Endodermal cell (in vitro differentiated cells): Measurements from ENCODE around the gene RCAN3. TPM values are rescaled to one million over a fixed set of nuclear protein-coding genes. Genes with fewer than 3 reads are reported as not detected.

Experiments used
- DNase-seq: peaks from one replicate; pipeline ENCODE4 v3.0.0-alpha.2; 2017
- H3K27ac ChIP-seq: 2 replicates; pipeline ENCODE4 v1.5.1; 2013; ENCODE audit warnings: mild to moderate bottlenecking, low read depth, low read length, moderate library complexity
- H3K27me3 ChIP-seq: 2 replicates; pipeline ENCODE4 v1.6.1; 2013; ENCODE audit warnings: mild to moderate bottlenecking, low read length, moderate library complexity; ENCODE audit not compliant: insufficient read depth, control insufficient read depth, poor library complexity, severe bottlenecking
- H3K36me3 ChIP-seq: 2 replicates; pipeline ENCODE4 v1.7.0; 2013; ENCODE audit warnings: mild to moderate bottlenecking, low read length, moderate library complexity; ENCODE audit not compliant: control insufficient read depth, insufficient read depth
- H3K4me1 ChIP-seq: one replicate; pipeline ENCODE4 v1.7.0; 2013; ENCODE audit warnings: low read length; ENCODE audit not compliant: control insufficient read depth, insufficient read depth
- H3K4me3 ChIP-seq: 2 replicates; pipeline ENCODE4 v1.5.1; 2013; ENCODE audit warnings: mild to moderate bottlenecking, low read length, moderate library complexity
- H3K9ac ChIP-seq: 2 replicates; pipeline ENCODE4 v1.6.1; 2013; ENCODE audit warnings: mild to moderate bottlenecking, low read length, moderate library complexity; ENCODE audit not compliant: poor library complexity, severe bottlenecking; ENCODE audit errors: extremely low read depth
- H3K9me3 ChIP-seq: 2 replicates; pipeline ENCODE4 v1.6.1; 2013; ENCODE audit warnings: mild to moderate bottlenecking, low read length, moderate library complexity; ENCODE audit not compliant: control insufficient read depth
- H3K27ac Mint-ChIP-seq: 2 replicates; pipeline ENCODE4 v1.8.0; 2020; ENCODE audit warnings: mixed read lengths
- H3K27me3 Mint-ChIP-seq: 2 replicates; pipeline ENCODE4 v1.8.0; 2021; ENCODE audit warnings: mild to moderate bottlenecking, mixed read lengths; ENCODE audit not compliant: insufficient read depth
- H3K36me3 Mint-ChIP-seq: 2 replicates; pipeline ENCODE4 v1.8.0; 2020; ENCODE audit warnings: low read depth, mixed read lengths
- H3K4me1 Mint-ChIP-seq: 2 replicates; pipeline ENCODE4 v1.8.0; 2020; ENCODE audit warnings: mixed read lengths
- H3K4me3 Mint-ChIP-seq: 2 replicates; pipeline ENCODE4 v1.8.0; 2020; ENCODE audit warnings: mild to moderate bottlenecking, moderate library complexity, mixed read lengths
- H3K9me3 Mint-ChIP-seq: 2 replicates; pipeline ENCODE4 v1.8.0; 2020; ENCODE audit warnings: mild to moderate bottlenecking, mixed read lengths
- WGBS, 2 experiments: methylation state at CpG; one replicate each; pipeline versions ENCODE4 v1.1.5 to v1.1.7; 2013; ENCODE audit warnings: missing lambda C conversion rate in 2 of 2, mixed read lengths in 1 of 2; ENCODE audit not compliant: insufficient coverage in 1 of 2, insufficient read length in 1 of 2; 5-methylcytosine and 5-hydroxymethylcytosine counted together
- total RNA-seq, 2 donors: library from RNA; stranded (reverse); fragmentation: NEBNext Ultra II Directional in 1 of 2; extraction: Animal tissue kit (Norgen Biotek cat#: 25700) in 1 of 2; gene quantifications; 2 replicates in 1 of 2; 3 replicates in 1 of 2; pipeline ENCODE4 v1.2.1, GENCODE V29; 2021
- TF ChIP-seq, protein P1 (sequence below): fragments of 200-600 bp; sonication (generic); conservative IDR thresholded peaks from 2 replicates; pipeline ENCODE4 v1.5.0; 2021; ENCODE audit warnings: antibody characterized with exemption, mild to moderate bottlenecking

Gene RCAN3
- total RNA-seq, 2 donors from 2014 or later = 31.9 to 36.8 TPM

DNA sequence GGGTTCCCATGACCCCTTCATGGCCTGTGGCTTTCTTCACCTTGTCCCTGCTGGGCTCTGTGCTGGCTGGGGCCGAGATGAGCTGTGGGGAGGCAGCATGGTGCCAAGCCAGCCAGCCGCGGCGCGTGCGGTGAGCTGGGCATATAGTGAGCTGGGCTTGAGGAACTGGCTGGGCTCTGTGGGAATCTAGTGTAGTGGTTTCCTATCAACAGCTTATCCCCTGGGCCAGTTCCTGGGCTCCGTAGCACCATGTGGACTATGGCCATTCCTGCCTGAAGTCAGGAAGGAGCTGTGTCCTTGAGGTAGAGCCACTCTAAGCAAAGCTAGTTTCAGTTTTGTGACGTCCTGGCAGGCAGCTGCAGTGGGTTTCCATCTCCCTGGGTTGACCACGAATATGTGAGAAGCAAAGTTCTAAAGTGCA lies 55.1 kb downstream of the RCAN3 start:
- peaks cover 4% of the 10 kb centered on the region for H3K4me1 Mint-ChIP-seq
- H3K36me3 Mint-ChIP-seq = no peaks in the 10 kb centered on the region

DNA sequence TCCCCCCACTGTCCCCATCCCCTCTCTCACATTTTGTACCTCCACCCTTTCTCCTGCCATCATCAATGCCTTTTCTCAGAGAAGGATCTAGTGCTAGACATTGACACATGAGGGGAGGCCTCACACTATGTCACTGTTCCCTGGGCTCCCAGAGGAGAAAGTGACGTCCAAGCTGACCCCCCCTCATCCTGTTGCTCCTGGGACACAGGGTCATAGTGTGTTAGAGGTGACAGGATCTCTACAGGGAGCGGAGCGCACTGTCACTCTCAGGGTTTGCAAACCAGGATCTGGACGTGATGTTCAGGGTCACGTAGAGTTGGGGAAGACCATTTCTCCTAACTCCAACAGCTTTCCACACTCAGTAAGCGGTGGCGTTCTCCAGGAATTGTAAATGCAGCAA lies 55.8 kb downstream of the RCAN3 start:
- Histone ChIP-seq H3K27me3 (peaks cover 43% of the 10 kb centered on the region), H3K27ac (no peak overlapping the region), H3K9ac (no peak overlapping the region), H3K36me3 (no peaks in the 10 kb centered on the region), H3K9me3 (no peaks in the 10 kb centered on the region), H3K4me1 (peaks cover 4% of the 10 kb centered on the region), H3K4me3 (no peak overlapping the region)
- Mint-ChIP-seq H3K27me3 (peaks cover 45% of the 10 kb centered on the region), H3K27ac (no peak overlapping the region), H3K36me3 (no peaks in the 10 kb centered on the region), H3K4me3 (no peak overlapping the region), H3K9me3 (no peaks in the 10 kb centered on the region), H3K4me1 (peaks cover 4% of the 10 kb centered on the region)
- TF ChIP-seq, protein P1, sequence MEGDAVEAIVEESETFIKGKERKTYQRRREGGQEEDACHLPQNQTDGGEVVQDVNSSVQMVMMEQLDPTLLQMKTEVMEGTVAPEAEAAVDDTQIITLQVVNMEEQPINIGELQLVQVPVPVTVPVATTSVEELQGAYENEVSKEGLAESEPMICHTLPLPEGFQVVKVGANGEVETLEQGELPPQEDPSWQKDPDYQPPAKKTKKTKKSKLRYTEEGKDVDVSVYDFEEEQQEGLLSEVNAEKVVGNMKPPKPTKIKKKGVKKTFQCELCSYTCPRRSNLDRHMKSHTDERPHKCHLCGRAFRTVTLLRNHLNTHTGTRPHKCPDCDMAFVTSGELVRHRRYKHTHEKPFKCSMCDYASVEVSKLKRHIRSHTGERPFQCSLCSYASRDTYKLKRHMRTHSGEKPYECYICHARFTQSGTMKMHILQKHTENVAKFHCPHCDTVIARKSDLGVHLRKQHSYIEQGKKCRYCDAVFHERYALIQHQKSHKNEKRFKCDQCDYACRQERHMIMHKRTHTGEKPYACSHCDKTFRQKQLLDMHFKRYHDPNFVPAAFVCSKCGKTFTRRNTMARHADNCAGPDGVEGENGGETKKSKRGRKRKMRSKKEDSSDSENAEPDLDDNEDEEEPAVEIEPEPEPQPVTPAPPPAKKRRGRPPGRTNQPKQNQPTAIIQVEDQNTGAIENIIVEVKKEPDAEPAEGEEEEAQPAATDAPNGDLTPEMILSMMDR = no peak
- no peak for DNase-seq
- 67 to 95% methylated on average over 1 to 7 of the region's 7 CpGs for WGBS, 2 experiments

More for the DNA sequence above, 55.1 kb downstream of the RCAN3 start:
- Histone ChIP-seq H3K9me3 (no peaks in the 10 kb centered on the region), H3K9ac (no peak overlapping the region), H3K27ac (no peak overlapping the region), H3K4me3 (no peak overlapping the region), H3K4me1 (peaks cover 4% of the 10 kb centered on the region), H3K27me3 (peaks cover 43% of the 10 kb centered on the region), H3K36me3 (no peaks in the 10 kb centered on the region)
- TF ChIP-seq, protein P1 = no peak
- Mint-ChIP-seq H3K4me3 (no peak overlapping the region), H3K9me3 (no peaks in the 10 kb centered on the region), H3K27ac (no peak overlapping the region), H3K27me3 (peaks cover 48% of the 10 kb centered on the region)
- 91 to 92% methylated on average over 4 to 9 of the region's 9 CpGs for WGBS, 2 experiments
- DNase-seq = no peak

DNA sequence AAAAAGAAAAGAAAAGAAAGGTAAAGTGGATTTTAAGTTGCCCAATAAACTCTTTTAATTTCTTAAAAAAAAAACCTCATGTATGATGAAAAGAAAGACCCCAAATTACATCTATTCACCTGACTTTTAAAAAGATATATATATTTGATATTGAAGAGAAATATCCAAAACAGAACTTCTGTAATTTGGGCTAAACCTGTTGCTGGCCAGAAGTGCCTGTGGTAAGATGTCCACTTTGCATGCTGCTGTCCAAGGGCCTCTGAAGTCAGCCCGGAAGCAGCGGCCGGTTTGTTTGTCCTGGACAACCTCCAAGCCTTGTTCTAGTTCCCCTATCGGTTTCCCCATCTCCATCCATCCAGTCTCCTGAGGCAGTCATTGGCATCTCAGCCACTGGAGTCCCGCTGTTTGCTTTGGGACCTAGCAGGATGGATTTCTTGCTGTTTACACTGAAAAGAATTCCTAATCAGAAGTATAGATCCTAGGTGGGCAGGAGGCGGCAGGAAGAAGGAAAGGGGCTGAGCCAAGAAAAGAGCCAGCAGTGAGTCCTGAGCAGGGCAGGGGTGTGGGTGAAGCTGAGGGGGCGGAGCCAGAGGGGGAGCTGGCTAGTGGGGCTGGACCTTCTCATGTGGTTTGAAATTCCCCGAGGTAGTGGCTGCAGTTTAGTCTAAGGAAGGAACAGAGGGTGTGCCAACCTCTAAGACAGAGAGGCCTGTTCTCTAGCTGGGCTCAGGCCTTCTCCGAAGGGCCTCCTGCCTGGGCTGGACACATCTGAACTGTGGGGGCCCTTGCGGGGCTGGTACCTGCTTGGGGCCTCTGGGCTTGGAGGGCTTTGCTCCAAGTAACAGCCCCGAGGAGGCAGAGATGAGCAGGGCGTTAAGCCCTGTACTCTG lies 56.5 kb downstream of the RCAN3 start:
- Mint-ChIP-seq H3K27me3 (peaks cover 41% of the 10 kb centered on the region), H3K9me3 (no peaks in the 10 kb centered on the region), H3K36me3 (no peaks in the 10 kb centered on the region), H3K4me1 (peaks cover 4% of the 10 kb centered on the region), H3K27ac (no peak overlapping the region), H3K4me3 (no peak overlapping the region)
- H3K9ac ChIP-seq = no peak overlapping the region
- H3K4me3 ChIP-seq = no peak overlapping the region
- H3K36me3 ChIP-seq = no peaks in the 10 kb centered on the region
- no peak overlapping the region for H3K27ac ChIP-seq
- TF ChIP-seq, protein P1 = no peak
- peaks cover 43% of the 10 kb centered on the region for H3K27me3 ChIP-seq
- H3K4me1 ChIP-seq = peaks cover 4% of the 10 kb centered on the region
- peak; percentile 82 for DNase-seq
- 86 to 93% methylated on average over 3 to 12 of the region's 12 CpGs for WGBS, 2 experiments
- no peaks in the 10 kb centered on the region for H3K9me3 ChIP-seq
